NCI-H128 (cell line): ENCODE results near the gene ERICH6B.

ENCODE experiments used
- DNase-seq: peaks from one replicate; lab custom pipeline; 2025; ENCODE audit not compliant: unreplicated experiment; lab: John Stamatoyannopoulos, UW

The ERICH6B gene

GRCh38 chr13:45545686-45546409, 69.7 kb downstream of the ERICH6B start:
- no peak for DNase-seq

GRCh38 chr13:45544520-45544919, 71.0 kb downstream of the ERICH6B start:
- no peak for DNase-seq

- no peak for DNase-seq
Measured at GRCh38 chr13:45542878-45543277, 72.7 kb downstream of the ERICH6B start.

- no peak for DNase-seq
Measured at GRCh38 chr13:45542391-45542790, 73.1 kb downstream of the ERICH6B start.

GRCh38 chr13:45541806-45542205, 73.7 kb downstream of the ERICH6B start:
- no peak for DNase-seq

GRCh38 chr13:45540864-45541263, 74.7 kb downstream of the ERICH6B start:
- DNase-seq = no peak

- DNase-seq = no peak
Measured at GRCh38 chr13:45540195-45540594, 75.3 kb downstream of the ERICH6B start.

- DNase-seq = no peak
Measured at GRCh38 chr13:45538382-45538781, 77.2 kb downstream of the ERICH6B start.

- DNase-seq = no peak
Measured at GRCh38 chr13:45537516-45537915, 78.0 kb downstream of the ERICH6B start.

GRCh38 chr13:45536224-45536623, 79.3 kb downstream of the ERICH6B start:
- DNase-seq = no peak

- no peak for DNase-seq
Measured at GRCh38 chr13:45534604-45535003, 80.9 kb downstream of the ERICH6B start.

- no peak for DNase-seq
Measured at GRCh38 chr13:45529758-45530157, 85.8 kb downstream of the ERICH6B start.

- DNase-seq = no peak
Measured at GRCh38 chr13:45527699-45528462, 87.7 kb downstream of the ERICH6B start.

GRCh38 chr13:45522571-45522970, 93.0 kb downstream of the ERICH6B start:
- no peak for DNase-seq

- no peak for DNase-seq
Measured at GRCh38 chr13:45521297-45521696, 94.2 kb downstream of the ERICH6B start.

GRCh38 chr13:45519493-45519892, 96.0 kb downstream of the ERICH6B start:
- no peak for DNase-seq

- no peak for DNase-seq
Measured at GRCh38 chr13:45518525-45519245, 96.9 kb downstream of the ERICH6B start.

- no peak for DNase-seq
Measured at GRCh38 chr13:45516757-45517156, 98.8 kb downstream of the ERICH6B start.

GRCh38 chr13:45512098-45512496, 103.4 kb downstream of the ERICH6B start:
- no peak for DNase-seq

GRCh38 chr13:45511310-45512097, 104.0 kb downstream of the ERICH6B start:
- no peak for DNase-seq

- DNase-seq = no peak
Measured at GRCh38 chr13:45510672-45511071, 104.9 kb downstream of the ERICH6B start.
